ENCODE data around the gene GAB3.
"Not testable (repeated sequence)": the region's sequence is repeated elsewhere in the genome, so short reads cannot be mapped to it uniquely, and the experiment has no call there.

The GAB3 gene

DNA sequence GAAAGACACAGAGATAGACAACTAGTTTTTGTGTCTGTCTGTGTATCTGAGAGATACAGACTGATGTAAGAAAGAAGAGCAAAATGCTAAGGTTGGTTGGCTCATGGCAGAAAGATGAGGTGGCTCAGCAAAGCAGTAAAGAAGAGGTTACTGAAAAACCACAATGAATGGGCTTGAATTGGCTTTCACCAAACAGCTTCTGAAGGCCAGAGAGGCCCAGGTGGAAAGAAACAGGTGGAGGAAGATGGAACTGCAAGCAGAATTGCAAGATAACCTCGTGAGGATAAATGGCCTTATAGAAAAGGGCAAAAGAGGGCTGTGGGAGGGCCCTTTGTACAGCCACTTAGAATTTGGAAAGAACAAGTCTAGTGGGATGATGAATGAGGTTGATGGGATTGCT, 39.6 kb downstream of the GAB3 start:
- no peaks in the 10 kb centered on the region for H3K4me1 ChIP-seq (ENCODE audit: control insufficient read depth, insufficient read depth, low read length)

GRCh38 chrX:154710309-154710708, 40.6 kb downstream of the GAB3 start:
- no peak overlapping the region for H3K4me3 ChIP-seq (ENCODE audit: low read length)

More for the DNA sequence above, 39.6 kb downstream of the GAB3 start:
- H3K36me3 ChIP-seq (ENCODE audit: control insufficient read depth, insufficient read depth, low read length) = no peaks in the 10 kb centered on the region
- H3K4me3 ChIP-seq (ENCODE audit: low read length) = no peak overlapping the region
- no peaks in the 10 kb centered on the region for H3K27me3 ChIP-seq (ENCODE audit: control insufficient read depth, insufficient read depth, low read length)
- H3K27ac ChIP-seq (ENCODE audit: low read depth, low read length) = no peak overlapping the region
- no peak overlapping the region for H3K9ac ChIP-seq (ENCODE audit: low read length)

DNA sequence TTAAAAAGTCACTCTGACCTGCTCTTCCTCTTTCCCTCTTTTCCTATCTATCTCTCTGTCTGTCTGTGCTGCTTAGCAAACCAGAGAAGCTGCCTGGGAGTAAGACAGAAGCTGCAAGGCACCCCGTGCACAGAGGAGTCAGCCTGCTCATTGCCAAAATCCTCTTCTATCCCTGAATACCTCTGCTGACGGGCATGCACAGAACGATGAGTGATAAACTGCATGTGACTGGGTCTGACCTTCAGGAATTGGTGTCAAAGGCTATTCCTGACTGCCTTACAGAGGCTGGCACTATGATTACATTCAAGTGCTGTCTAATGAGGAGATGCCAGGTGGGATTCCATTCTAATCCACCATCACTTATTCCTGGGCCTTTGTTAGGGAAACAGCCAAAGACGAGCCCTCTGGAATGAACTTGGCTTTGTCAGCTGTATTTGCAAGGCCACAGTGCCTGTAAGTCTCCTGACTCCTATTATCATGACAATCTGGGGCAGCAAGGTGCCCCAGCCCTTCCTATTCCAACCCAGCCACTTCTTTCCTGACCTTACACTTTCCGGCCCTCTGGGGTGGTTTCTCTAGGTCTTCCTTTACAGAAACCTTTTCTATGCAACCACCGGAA, 52.1 kb downstream of the GAB3 start:
- H3K9ac ChIP-seq (ENCODE audit: low read length) = no peak overlapping the region
- no peaks in the 10 kb centered on the region for H3K36me3 ChIP-seq (ENCODE audit: control insufficient read depth, insufficient read depth, low read length)
- no peaks in the 10 kb centered on the region for H3K4me1 ChIP-seq (ENCODE audit: control insufficient read depth, insufficient read depth, low read length)
- H3K27ac ChIP-seq (ENCODE audit: low read depth, low read length) = no peak overlapping the region
- peaks cover 6% of the 10 kb centered on the region for H3K27me3 ChIP-seq (ENCODE audit: control insufficient read depth, insufficient read depth, low read length)
- H3K4me3 ChIP-seq (ENCODE audit: low read length) = no peak overlapping the region

More at GRCh38 chrX:154710309-154710708, 40.6 kb downstream of the GAB3 start:
- H3K4me1 ChIP-seq (ENCODE audit: control insufficient read depth, insufficient read depth, low read length) = no peaks in the 10 kb centered on the region
- H3K27me3 ChIP-seq (ENCODE audit: control insufficient read depth, insufficient read depth, low read length) = no peaks in the 10 kb centered on the region
- no peak overlapping the region for H3K27ac ChIP-seq (ENCODE audit: low read depth, low read length)
- no peak overlapping the region for H3K9ac ChIP-seq (ENCODE audit: low read length)
- H3K36me3 ChIP-seq (ENCODE audit: control insufficient read depth, insufficient read depth, low read length) = no peaks in the 10 kb centered on the region

DNA sequence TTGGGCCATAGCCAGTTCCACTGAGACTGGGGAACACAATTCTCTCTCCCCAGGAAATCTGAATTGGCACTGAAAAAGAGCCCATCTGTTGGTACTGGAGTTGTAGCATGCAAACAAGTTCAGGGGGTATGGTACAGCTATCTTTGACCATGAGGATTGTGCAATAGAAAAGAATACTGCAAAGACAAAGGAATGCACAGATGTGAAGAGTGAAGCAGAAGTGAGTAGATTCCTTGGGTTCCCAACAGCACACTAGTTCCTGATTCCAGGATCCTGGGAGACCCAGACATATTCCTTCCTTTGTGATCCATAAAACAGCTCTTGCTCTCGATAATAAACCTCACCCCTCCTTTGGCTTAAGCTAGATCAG, 54.2 kb downstream of the GAB3 start:
- no peak overlapping the region for H3K4me3 ChIP-seq (ENCODE audit: low read length)
- H3K27me3 ChIP-seq (ENCODE audit: control insufficient read depth, insufficient read depth, low read length) = peaks cover 6% of the 10 kb centered on the region
- H3K9ac ChIP-seq (ENCODE audit: low read length) = no peak overlapping the region
- H3K36me3 ChIP-seq (ENCODE audit: control insufficient read depth, insufficient read depth, low read length) = no peaks in the 10 kb centered on the region
- no peak overlapping the region for H3K27ac ChIP-seq (ENCODE audit: low read depth, low read length)
- no peaks in the 10 kb centered on the region for H3K4me1 ChIP-seq (ENCODE audit: control insufficient read depth, insufficient read depth, low read length)

GRCh38 chrX:154695911-154696675, 54.8 kb downstream of the GAB3 start:
- no peak overlapping the region for H3K9ac ChIP-seq (ENCODE audit: low read length)
- no peaks in the 10 kb centered on the region for H3K4me1 ChIP-seq (ENCODE audit: control insufficient read depth, insufficient read depth, low read length)
- H3K4me3 ChIP-seq (ENCODE audit: low read length) = no peak overlapping the region
- H3K36me3 ChIP-seq (ENCODE audit: control insufficient read depth, insufficient read depth, low read length) = no peaks in the 10 kb centered on the region
- H3K27me3 ChIP-seq (ENCODE audit: control insufficient read depth, insufficient read depth, low read length) = peaks cover 6% of the 10 kb centered on the region
- no peak overlapping the region for H3K27ac ChIP-seq (ENCODE audit: low read depth, low read length)

GRCh38 chrX:154693394-154693793, 57.5 kb downstream of the GAB3 start:
- no peak overlapping the region for H3K9ac ChIP-seq (ENCODE audit: low read length)
- no peak overlapping the region for H3K27ac ChIP-seq (ENCODE audit: low read depth, low read length)
- no peak overlapping the region for H3K4me3 ChIP-seq (ENCODE audit: low read length)
- H3K27me3 ChIP-seq (ENCODE audit: control insufficient read depth, insufficient read depth, low read length) = no peaks in the 10 kb centered on the region
- H3K36me3 ChIP-seq (ENCODE audit: control insufficient read depth, insufficient read depth, low read length) = no peaks in the 10 kb centered on the region
- H3K4me1 ChIP-seq (ENCODE audit: control insufficient read depth, insufficient read depth, low read length) = no peaks in the 10 kb centered on the region

DNA sequence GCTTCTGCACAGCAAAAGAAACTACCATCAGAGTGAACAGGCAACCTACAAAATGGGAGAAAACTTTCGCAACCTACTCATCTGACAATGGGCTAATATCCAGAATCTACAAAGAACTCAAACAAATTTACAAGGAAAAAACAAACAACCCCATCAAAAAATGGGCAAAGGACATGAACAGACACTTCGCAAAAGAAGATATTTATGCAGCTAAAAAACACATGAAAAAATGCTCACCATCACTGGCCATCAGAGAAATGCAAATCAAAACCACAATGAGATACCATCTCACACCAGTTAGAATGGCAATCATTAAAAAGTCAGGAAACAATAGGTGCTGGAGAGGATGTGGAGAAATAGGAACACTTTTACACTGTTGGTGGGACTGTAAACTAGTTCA, 60.4 kb downstream of the GAB3 start:
- not testable (repeated sequence) for H3K4me1 ChIP-seq (ENCODE audit: control insufficient read depth, insufficient read depth, low read length); H3K36me3 ChIP-seq (ENCODE audit: control insufficient read depth, insufficient read depth, low read length); H3K9ac ChIP-seq (ENCODE audit: low read length); H3K4me3 ChIP-seq (ENCODE audit: low read length); H3K27ac ChIP-seq (ENCODE audit: low read depth, low read length); H3K27me3 ChIP-seq (ENCODE audit: control insufficient read depth, insufficient read depth, low read length)

GRCh38 chrX:154672084-154672483, 78.8 kb downstream of the GAB3 start:
- not testable (repeated sequence) for H3K27me3 ChIP-seq (ENCODE audit: control insufficient read depth, insufficient read depth, low read length); H3K9ac ChIP-seq (ENCODE audit: low read length); H3K27ac ChIP-seq (ENCODE audit: low read depth, low read length); H3K4me3 ChIP-seq (ENCODE audit: low read length); H3K4me1 ChIP-seq (ENCODE audit: control insufficient read depth, insufficient read depth, low read length); H3K36me3 ChIP-seq (ENCODE audit: control insufficient read depth, insufficient read depth, low read length)

- not testable (repeated sequence) for H3K9ac ChIP-seq (ENCODE audit: low read length); H3K4me3 ChIP-seq (ENCODE audit: low read length); H3K27me3 ChIP-seq (ENCODE audit: control insufficient read depth, insufficient read depth, low read length); H3K36me3 ChIP-seq (ENCODE audit: control insufficient read depth, insufficient read depth, low read length); H3K27ac ChIP-seq (ENCODE audit: low read depth, low read length); H3K4me1 ChIP-seq (ENCODE audit: control insufficient read depth, insufficient read depth, low read length)
These were observed 80.0 kb downstream of the GAB3 start for GRCh38 chrX:154670848-154671247.

GRCh38 chrX:154661899-154662298, 89.0 kb downstream of the GAB3 start:
- Histone ChIP-seq H3K27me3 (ENCODE audit: control insufficient read depth, insufficient read depth, low read length) (no peaks in the 10 kb centered on the region), H3K9ac (ENCODE audit: low read length) (no peak overlapping the region), H3K27ac (ENCODE audit: low read depth, low read length) (no peak overlapping the region), H3K4me1 (ENCODE audit: control insufficient read depth, insufficient read depth, low read length) (no peaks in the 10 kb centered on the region), H3K4me3 (ENCODE audit: low read length) (no peak overlapping the region), H3K36me3 (ENCODE audit: control insufficient read depth, insufficient read depth, low read length) (no peaks in the 10 kb centered on the region)

DNA sequence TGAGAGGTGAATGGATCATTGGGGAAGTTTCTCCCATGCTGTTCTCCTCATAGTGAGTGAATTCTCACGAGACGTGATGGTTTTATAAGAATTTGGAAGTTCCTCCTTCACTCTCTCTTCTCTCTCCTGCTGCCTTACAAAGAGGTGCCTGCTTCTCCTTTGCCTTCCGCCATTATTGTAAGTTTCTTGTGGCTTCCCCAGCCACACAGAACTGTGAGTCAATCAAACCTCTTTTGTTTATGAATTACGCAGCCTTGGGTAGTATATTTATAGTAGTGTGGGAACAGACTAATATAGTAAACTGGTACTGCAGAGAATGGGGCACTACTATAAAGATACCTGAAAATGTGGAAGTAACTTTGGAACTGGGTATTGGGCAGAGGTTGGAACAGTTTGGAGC, 89.7 kb downstream of the GAB3 start:
- H3K4me1 ChIP-seq (ENCODE audit: control insufficient read depth, insufficient read depth, low read length) = no peaks in the 10 kb centered on the region
- H3K36me3 ChIP-seq (ENCODE audit: control insufficient read depth, insufficient read depth, low read length) = no peaks in the 10 kb centered on the region
- no peak overlapping the region for H3K9ac ChIP-seq (ENCODE audit: low read length)
- no peaks in the 10 kb centered on the region for H3K27me3 ChIP-seq (ENCODE audit: control insufficient read depth, insufficient read depth, low read length)
- H3K27ac ChIP-seq (ENCODE audit: low read depth, low read length) = no peak overlapping the region
- H3K4me3 ChIP-seq (ENCODE audit: low read length) = no peak overlapping the region

GRCh38 chrX:154660541-154660940, 90.3 kb downstream of the GAB3 start:
- no peak overlapping the region for H3K27ac ChIP-seq (ENCODE audit: low read depth, low read length)
- H3K4me1 ChIP-seq (ENCODE audit: control insufficient read depth, insufficient read depth, low read length) = no peaks in the 10 kb centered on the region
- H3K4me3 ChIP-seq (ENCODE audit: low read length) = no peak overlapping the region
- no peak overlapping the region for H3K9ac ChIP-seq (ENCODE audit: low read length)
- no peaks in the 10 kb centered on the region for H3K27me3 ChIP-seq (ENCODE audit: control insufficient read depth, insufficient read depth, low read length)
- no peaks in the 10 kb centered on the region for H3K36me3 ChIP-seq (ENCODE audit: control insufficient read depth, insufficient read depth, low read length)

- Histone ChIP-seq H3K4me3 (ENCODE audit: low read length) (no peak overlapping the region), H3K27ac (ENCODE audit: low read depth, low read length) (no peak overlapping the region), H3K27me3 (ENCODE audit: control insufficient read depth, insufficient read depth, low read length) (no peaks in the 10 kb centered on the region), H3K36me3 (ENCODE audit: control insufficient read depth, insufficient read depth, low read length) (no peaks in the 10 kb centered on the region), H3K4me1 (ENCODE audit: control insufficient read depth, insufficient read depth, low read length) (no peaks in the 10 kb centered on the region), H3K9ac (ENCODE audit: low read length) (no peak overlapping the region)
These were observed 91.9 kb downstream of the GAB3 start for GRCh38 chrX:154658957-154659356.
